Epithelial cell of prostate (primary cell): ENCODE results near the gene TMA7.
"Not testable (repeated sequence)": the region's sequence is repeated elsewhere in the genome, so short reads cannot be mapped to it uniquely, and the experiment has no call there.

ENCODE experiments used
- DNase-seq: peaks from one replicate; pipeline ENCODE4 v3.0.0-alpha.2; 2011; ENCODE audit warnings: low read depth, low spot score
- H3K27ac ChIP-seq: fragments of 450-650 bp; 2 replicates; pipeline ENCODE4 v1.5.1; 2017; ENCODE audit warnings: mild to moderate bottlenecking

The TMA7 gene

DNA sequence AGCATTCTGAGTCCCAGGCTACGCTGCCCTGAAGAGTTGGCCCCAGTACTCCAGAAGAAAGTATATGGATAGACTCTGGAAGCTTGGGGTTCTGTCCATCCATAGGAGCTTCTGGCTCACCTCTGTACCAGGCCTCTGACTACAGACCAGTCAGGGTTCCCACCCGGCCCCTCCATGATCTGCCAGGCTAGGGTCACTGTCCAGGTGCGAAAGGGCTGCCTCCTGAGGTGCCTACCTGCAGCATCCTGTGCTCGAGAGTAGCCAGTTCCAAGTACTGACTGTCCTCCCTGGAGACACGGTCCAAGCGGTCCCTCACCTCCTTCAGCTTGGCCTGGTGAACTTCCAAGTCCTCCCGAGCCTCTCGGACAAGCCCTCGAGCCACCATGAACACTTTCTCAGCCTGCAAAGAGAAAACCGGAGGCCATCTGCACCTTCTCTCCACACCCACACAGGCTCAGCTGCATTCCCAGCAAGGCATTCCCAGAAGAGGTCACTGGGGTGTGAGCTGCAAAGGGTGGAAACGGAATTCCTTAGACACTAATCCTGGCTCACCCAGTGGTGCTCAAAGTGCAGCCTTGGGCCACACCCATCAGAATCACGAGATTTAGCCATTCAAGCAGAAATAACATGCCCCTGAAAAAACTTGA lies 6.5 kb upstream of the TMA7 start:
- peak overlapping the region; percentile 92 for H3K27ac ChIP-seq
- no peak for DNase-seq

DNA sequence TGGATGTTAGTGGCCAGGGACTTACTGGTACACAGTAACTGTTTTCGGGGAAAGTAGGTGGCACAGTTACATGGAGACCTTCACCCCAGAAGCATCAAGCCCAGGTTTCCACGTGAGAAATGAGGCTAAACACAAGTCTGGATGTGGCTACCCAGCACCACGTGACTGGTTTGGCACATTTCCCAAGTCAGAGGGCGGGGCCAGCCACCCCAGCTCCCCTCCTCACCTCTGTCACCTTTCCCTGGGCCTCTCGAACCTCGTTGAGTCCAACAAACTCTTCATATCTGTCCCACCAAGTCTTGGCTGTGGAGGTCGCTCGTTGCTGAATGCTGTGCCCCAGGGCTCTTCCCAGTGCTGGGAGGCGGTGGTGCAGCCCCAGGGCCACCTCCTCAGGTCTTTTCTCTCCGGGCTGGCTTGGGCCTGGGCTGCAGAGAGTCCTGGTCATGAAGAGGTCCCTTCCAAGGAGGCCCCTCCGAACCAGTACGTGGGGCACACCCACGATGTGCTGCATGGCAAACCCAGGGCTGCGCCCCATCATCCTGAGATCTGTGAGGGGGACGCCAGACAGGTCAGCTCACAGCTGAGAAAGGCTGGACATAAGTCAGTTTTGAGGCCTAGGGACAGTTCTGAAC lies 5.3 kb upstream of the TMA7 start:
- DNase-seq = no peak
- H3K27ac ChIP-seq = peak overlapping the region; percentile 92

DNA sequence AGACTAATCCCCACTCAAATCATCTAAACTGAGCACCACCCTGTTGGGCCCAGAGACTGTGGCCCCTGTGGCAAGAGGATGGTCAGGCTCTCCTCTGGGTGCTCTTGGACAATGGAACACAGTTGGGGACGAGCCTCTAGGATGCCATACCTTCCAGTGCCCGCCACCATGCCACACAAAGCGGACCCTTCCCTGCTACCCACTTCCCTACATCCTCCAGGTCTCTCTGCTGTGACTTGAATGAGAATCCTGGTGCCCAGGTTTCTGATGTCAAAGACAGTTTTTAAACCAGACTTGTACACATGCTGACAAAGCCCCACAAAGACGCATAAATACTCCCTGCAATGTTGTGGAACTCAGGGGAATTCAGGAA lies 4.8 kb upstream of the TMA7 start:
- peak overlapping the region; percentile 92 for H3K27ac ChIP-seq
- DNase-seq = no peak

DNA sequence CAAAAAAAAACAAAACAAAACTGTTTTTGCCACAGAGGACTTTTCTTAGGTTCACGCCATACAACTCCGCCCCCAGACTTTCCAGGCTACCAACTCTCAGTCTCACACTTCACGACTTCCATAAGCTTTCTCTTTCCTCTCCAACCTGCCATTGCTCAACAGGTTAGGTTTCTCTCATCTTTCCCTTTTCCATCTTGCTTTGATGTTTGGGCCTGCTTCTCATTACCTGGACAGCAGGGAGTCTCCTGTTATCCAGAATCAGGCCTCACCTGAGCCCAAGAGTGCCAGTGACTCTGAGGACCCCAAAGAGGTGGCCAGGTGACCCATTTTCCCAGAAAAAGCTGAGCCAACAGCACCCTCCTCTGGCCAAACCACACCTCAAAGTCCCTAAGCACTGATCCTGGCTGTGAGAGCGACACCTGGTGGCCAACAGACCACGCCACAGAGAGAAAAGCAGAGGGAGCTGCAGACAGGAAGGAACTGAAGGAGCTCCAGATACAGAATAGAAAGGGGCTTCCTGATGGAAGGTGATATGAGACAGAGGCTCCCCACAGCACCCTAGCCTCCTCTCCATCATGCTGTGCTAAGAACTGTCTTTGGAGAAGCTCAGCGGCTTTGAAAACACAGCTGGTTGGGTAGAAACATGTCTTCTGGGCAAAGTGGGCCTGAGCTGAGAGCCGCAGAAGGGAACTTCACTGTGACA lies 4.1 kb upstream of the TMA7 start:
- peak overlapping the region; percentile 92 for H3K27ac ChIP-seq
- DNase-seq = peak; percentile 44

DNA sequence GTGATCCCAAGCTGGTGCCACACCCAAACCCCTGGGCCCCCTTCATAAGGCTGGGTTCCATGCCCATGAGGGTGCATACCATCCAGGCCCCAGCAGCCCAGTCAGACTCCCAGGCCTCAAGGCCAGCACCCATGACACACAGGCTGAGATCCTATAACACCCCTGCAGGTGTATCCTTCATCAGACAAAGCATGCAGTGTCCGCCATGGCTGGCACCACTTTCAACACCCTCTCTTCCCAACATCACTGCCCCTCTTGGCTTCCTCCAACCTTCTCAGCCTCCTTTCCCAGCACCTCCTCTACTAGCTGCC lies 3.6 kb upstream of the TMA7 start:
- no peak overlapping the region for H3K27ac ChIP-seq

DNA sequence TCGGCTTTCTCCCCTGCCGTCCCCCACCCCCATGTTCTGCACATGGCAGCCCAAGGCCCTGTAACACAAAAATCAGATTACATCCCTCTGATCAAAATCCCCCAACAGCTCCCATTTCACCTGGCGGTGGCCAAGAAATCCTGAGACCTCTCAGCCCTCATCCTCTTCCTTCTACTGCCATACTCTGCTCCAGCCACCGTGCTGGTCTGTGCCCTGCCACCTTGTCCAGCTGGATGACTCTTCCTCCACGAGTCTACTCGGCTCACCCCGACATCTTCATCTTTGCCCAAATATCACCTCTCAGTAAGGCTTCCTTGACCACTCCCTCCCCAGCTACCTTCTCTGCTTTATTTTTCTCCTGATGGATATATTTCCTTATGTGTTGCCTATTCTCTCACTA lies 3.2 kb upstream of the TMA7 start:
- DNase-seq = no peak
- H3K27ac ChIP-seq = no peak overlapping the region

More for the DNA sequence above, 3.6 kb upstream of the TMA7 start:
- no peak for DNase-seq

DNA sequence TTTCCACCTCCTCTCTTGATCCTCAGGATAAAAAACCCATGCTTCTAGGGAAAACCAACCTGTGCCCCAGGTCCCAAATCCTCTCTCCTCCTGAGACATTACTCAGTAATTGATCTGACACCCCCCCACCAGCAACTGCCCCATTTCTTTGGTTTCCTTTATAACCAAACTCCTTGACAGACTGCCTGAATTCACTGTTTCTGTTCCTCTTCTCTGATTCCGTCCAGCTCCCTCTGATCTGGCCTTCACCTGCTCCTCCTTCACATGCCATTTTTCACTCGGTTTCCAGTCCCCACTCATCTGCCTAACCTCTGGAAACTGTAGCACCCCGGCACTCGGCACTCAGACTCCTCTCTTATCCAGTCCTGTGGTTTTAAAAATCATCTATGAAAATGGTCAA lies 2.2 kb upstream of the TMA7 start:
- no peak overlapping the region for H3K27ac ChIP-seq
- DNase-seq = no peak

DNA sequence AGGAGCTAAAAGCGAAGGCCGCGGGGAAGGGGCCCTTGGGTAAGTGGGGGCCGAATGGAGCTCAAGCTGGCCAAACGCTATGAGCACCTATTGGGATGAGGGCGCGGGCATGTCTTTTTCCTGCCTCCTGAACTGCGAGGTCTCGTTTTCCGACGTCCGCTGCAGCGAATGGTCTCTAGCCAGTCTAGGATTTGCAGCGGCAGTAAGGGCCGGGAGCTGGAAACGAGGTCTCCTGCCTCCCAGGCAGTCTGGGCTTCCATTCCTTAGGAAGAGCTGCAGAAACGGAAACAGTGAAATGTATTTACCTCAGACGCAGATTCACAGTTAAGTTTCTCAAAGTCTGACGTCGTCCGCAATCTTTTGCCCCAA lies 517 bp downstream of the TMA7 start:
- peak overlapping the region; percentile 86 for H3K27ac ChIP-seq
- no peak for DNase-seq

DNA sequence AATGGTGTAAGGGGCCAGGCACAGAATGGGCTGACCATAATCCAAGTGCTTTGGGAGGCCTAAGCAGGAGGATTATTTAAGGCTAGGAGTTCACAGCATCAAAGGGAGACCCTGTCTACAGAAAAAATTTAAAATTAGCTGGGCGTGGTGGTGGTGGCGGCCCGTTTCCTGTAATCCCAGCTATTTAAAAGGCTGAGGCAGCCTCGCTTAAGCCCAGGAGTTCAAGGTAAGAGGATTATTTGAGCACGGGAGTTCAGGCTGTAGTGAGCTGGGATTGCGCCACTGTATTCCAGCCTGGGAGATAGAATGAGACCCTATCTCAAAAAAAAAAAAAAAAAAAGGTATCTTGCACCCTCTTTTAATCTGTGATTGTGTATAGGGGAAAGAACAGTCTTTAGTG lies 1.9 kb downstream of the TMA7 start:
- DNase-seq = no peak
- peak overlapping the region; percentile 86 for H3K27ac ChIP-seq

DNA sequence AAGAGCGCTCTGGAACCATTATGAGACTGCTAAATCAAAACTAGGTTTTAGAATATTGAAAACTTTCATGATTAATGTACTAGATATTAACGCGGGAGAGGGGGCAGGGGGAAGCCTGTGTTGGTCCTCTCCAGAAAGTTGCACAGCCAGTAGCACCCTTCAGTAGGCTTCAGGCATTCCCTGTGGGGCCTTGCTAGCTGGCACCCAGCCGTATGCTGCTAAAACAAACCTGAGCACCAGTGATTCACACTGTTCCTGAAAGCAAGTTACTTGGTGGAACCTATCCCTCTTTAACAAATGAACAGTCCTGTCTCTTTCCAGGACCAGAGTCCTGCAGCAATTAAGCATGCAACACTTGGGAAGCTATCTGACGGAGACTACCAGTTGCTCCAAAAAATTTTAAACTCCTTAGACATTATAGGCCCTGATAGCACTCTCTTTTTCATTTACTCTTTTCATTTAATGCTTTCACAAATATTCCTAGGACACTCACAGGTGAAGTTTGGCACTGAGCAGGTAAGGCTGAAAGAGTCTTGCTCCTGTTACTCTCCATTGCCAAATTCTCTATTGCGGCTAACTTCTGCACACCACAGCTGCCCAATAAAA lies 5.3 kb downstream of the TMA7 start:
- DNase-seq = no peak
- no peak overlapping the region for H3K27ac ChIP-seq

DNA sequence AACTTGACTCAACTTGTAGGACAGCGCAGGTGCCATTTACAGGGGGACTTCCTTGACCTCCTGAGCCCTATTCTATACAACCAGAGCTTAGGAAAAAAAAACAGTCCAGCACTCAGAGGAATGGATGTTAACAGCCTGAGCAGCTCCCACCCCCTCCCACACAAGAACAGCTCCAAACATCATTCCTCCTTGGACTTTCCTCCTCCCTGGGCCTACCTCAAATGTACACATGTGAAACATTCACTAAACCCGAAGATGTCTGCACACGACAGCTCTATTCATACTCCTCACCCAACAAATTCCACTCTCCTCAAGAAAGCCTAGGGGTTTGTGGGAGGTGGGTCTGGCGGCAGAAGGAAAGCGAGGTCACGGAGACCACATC lies 6.0 kb downstream of the TMA7 start:
- H3K27ac ChIP-seq = peak overlapping the region; percentile 72
- no peak for DNase-seq

DNA sequence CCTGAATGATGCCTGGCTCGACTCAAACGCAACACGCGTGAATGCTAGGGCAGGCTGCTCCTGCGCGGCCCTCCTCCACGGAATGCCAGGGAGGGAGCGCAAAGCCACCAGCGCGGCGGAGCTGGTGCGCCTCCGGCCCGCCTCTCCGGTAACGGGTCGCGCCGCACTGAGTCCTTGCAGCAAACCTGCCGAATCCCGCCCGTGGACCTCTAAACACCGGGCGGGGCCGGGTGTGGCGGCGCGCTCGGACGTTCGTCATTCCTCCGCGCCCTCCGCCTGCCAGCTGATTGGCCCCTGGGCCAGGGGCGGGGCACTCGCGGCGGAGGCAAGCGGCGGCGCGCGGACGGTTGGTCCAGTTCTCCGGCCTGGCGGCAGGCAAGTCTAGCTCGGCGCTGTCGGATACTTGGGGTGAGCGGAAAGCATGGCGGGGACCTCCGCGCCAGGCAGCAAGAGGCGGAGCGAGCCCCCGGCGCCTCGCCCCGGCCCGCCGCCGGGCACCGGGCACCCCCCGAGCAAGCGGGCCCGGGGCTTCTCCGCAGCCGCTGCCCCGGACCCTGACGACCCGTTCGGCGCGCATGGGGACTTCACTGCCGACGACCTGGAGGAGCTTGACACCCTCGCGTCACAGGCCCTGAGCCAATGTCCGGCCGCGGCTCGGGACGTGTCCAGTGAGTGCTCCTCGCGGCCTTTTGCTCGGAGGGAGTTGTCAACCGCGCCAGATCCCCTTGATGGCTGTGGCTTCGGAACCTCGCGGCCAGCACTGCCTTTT lies 6.6 kb downstream of the TMA7 start, which contains the start of gene ATRIP:
Gene ATRIP, plus strand, starts transcription at position 313 of the 769 bp plus-strand sequence. Its CDS starts 109 bp downstream, at position 422.
- H3K27ac ChIP-seq = peak within 1 kb of the TSS; percentile 72
- DNase-seq = peak; percentile 34

DNA sequence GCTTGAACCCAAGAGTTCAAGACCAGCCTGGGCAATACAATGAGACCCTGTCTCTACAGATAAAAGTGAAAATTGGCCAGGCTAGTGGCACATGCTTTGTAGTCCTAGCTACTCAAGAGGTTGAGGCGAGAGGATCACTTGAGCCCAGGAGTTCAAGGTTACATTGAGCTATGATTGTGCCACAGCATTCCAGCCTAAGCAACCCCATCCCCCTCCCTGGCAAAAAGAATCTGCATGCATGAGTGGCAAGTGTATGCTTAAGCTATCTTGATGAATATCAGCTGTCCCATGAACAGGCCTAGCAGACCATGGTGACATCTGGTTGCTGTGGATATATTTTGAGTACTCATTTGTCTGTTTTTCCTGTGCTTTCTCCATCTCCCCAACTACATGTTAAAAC lies 11.2 kb downstream of the TMA7 start:
- H3K27ac ChIP-seq = no peak overlapping the region
- no peak for DNase-seq

DNA sequence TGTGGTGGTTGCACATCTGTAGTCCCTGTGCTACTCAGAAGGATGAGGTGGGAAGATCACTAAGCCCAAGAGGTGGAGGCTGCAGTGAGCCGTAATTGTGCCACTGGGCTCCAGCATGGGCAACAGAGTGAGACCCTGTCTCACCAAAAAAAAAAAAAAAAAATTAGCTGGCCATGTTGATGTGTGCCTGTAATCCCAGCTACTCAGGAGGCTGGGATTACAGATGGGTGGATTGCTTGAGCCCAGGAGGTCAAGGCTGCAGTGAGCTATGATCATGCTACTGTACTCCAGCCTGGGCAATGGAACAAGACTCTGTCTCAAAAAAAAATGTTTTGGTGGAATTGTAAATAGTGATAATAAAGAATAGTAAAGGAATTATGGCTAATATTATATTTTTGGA lies 16.4 kb downstream of the TMA7 start:
- DNase-seq = no peak
- H3K27ac ChIP-seq = no peak overlapping the region

DNA sequence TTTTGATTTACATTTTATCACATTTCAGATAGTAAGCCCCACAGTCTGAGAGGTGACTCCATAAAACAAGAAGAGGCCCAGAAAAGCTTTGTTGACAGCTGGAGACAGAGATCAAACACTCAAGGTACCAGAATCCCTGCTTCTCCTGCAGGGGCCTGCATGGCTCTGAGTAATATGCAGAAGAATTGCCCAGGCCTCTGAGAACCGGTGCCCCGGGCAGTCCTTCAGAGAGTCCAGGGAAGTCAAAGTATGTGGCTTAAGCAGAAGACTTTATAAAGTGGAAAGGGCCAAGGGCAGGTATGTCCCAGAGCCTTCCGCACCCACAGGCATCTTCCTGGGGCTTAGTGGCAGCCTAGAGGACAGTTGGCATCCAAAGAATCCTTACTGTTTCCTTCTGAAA lies 19.3 kb downstream of the TMA7 start:
- no peak for DNase-seq
- H3K27ac ChIP-seq = no peak overlapping the region

DNA sequence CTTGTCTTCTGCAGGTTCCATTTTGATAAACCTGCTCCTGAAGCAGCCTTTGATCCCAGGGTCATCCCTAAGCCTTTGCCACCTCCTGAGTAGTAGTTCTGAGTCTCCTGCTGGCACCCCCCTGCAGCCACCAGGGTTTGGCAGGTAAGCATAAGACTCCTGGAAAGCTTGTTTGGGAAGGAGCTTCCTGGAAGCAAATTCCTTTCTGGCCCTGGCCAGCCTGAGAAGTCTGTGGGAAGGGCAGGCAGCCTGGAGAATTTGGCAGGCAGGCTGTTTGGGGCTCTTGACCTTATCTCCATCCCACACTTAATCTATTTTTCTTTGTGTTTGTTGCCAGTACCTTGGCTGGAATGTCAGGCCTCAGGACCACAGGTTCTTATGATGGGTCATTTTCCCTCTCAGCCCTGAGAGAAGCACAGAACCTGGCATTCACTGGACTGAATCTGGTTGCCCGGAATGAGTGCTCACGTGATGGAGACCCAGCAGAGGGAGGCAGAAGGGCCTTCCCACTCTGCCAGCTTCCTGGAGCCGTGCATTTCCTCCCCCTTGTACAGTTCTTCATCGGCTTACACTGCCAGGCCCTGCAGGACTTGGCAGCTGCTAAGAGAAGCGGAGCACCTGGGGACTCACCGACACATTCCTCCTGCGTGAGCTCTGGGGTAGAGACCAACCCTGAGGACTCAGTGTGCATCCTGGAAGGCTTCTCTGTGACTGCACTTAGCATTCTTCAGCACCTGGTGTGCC lies 19.9 kb downstream of the TMA7 start:
- no peak for DNase-seq
- H3K27ac ChIP-seq = no peak overlapping the region

DNA sequence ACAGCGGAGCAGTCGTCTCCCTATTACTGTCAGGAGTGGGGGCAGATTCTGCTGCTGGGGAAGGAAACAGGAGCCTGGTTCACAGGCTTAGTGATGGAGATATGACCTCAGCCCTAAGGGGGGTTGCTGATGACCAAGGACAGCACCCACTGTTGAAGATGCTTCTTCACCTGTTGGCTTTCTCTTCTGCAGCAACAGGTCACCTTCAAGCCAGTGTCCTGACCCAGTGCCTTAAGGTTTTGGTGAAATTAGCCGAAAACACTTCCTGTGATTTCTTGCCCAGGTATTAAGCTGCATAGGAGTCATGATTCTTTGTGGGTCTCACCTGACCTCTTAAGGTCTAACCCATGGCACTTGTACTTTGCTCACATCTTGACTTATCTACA lies 20.5 kb downstream of the TMA7 start:
- DNase-seq = no peak
- no peak overlapping the region for H3K27ac ChIP-seq

DNA sequence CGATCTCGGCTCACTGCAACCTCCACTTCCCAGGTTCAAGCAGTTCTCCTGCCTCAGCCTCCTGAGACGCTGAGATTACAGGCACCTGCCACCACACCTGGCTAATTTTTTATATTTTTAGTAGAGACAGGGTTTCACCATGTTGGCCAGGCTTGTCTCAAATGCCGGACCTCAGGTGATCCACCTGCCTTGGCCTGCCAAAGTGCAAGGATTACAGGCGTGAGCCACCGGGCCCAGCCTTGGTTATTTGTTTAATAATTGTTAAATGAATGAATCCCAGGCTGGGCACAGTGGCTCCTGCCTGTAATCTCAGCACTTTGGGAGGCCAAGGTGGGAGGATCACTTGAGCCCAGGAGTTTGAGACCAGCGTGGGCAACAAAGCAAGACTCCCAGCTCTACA lies 21.7 kb downstream of the TMA7 start:
- DNase-seq, H3K27ac ChIP-seq: not testable (repeated sequence)

DNA sequence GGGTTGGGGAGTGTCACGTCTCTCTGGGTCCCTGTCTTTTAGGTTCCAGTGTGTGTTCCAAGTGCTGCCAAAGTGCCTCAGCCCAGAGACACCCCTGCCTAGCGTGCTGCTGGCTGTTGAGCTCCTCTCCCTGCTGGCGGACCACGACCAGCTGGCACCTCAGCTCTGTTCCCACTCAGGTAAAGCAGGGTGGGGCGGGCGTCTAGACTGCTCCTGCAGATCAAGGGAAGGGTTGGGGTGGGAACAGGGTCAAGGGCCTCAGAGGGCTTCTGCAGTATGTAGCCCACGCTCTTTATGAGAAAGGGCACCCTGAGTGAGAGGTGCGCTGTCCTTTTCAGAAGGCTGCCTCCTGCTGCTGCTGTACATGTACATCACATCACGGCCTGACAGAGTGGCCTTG lies 23.6 kb downstream of the TMA7 start:
- DNase-seq = no peak
- H3K27ac ChIP-seq = no peak overlapping the region

DNA sequence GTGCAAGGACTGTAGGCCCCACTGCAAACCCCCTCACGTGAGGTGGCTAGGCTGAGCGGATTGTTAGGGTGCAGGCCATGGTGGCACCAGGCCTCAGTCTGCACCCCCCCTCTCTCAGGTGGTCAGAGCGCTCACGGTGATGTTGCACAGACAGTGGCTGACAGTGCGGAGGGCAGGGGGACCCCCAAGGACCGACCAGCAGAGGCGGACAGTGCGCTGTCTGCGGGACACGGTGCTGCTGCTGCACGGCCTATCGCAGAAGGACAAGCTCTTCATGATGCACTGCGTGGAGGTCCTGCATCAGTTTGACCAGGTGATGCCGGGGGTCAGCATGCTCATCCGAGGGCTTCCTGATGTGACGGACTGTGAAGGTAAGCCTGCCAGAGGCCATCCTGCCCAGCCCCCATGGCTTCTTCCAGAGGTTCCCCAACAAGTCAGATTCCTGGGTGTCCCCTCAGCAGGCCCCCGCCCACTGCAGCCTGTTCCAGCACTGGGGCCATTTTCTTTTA lies 24.7 kb downstream of the TMA7 start:
- DNase-seq = no peak
- peak overlapping the region; percentile 98 for H3K27ac ChIP-seq
